Renal pelvis (tissue), 12 donors: ENCODE results near the gene ZNF772. TPM values are rescaled to one million over a fixed set of nuclear protein-coding genes. Genes with fewer than 3 reads are reported as not detected.
"Not testable (repeated sequence)": the region's sequence is repeated elsewhere in the genome, so short reads cannot be mapped to it uniquely, and the experiment has no call there.

Experiments used
- DNase-seq: peaks from one replicate; pipeline ENCODE4 v3.0.0-alpha.2; 2013
- long read RNA-seq, 16 experiments: transcript quantifications; one replicate each; lab custom pipeline, GENCODE V29; 2026
- polyA plus RNA-seq, 3 donors: library from polyadenylated mRNA; unstranded; fragments of 120-200 nt; gene quantifications; one replicate each; pipeline ENCODE4 v1.2.1, GENCODE V29; 2013; ENCODE audit not compliant: insufficient read length in 3 of 3

ZNF772 gene
- 10 to 100 TPM; 18.9 to 33.1 (median 25.2) TPM for polyA plus RNA-seq
- long read RNA-seq, donor 1, partial matches to known transcripts, result 7 of 7 reads
- long read RNA-seq, donor 1, other reads (novel, unspliced or antisense), result 0 of 7 reads
- long read RNA-seq, donor 2, result 0 reads
- long read RNA-seq, donor 3, full-length matches to known transcripts, result 7 of 7 reads
- long read RNA-seq, donor 3, partial matches to known transcripts, result 0 of 7 reads
- long read RNA-seq, donor 3, other reads (novel, unspliced or antisense), result 0 of 7 reads
- long read RNA-seq, donor 4, partial matches to known transcripts, result 0 of 2 reads
- long read RNA-seq, donor 4, other reads (novel, unspliced or antisense), result 0 of 2 reads
- long read RNA-seq, donor 5, partial matches to known transcripts, result 0 of 1 reads
- long read RNA-seq, donor 5, other reads (novel, unspliced or antisense), result 0 of 1 reads
- long read RNA-seq, donor 6, partial matches to known transcripts, result 0 of 3 reads
- long read RNA-seq, donor 6, other reads (novel, unspliced or antisense), result 0 of 3 reads
- long read RNA-seq, donor 7, full-length matches to known transcripts, result 4 of 4 reads
- long read RNA-seq, donor 7, partial matches to known transcripts, result 0 of 4 reads
- long read RNA-seq, donor 7, other reads (novel, unspliced or antisense), result 0 of 4 reads
- long read RNA-seq, donor 8, full-length matches to known transcripts, result 2 of 2 reads
- long read RNA-seq, donor 8, partial matches to known transcripts, result 0 of 2 reads
- long read RNA-seq, donor 8, other reads (novel, unspliced or antisense), result 0 of 2 reads
- long read RNA-seq, donor 9, full-length matches to known transcripts, result 9 of 9 reads
- long read RNA-seq, donor 9, partial matches to known transcripts, result 0 of 9 reads
- long read RNA-seq, donor 9, other reads (novel, unspliced or antisense), result 0 of 9 reads
- long read RNA-seq, donor 10, partial matches to known transcripts, result 0 of 1 reads
- long read RNA-seq, donor 10, other reads (novel, unspliced or antisense), result 0 of 1 reads
- long read RNA-seq, donor 11, result 0 reads
- long read RNA-seq, donor 12, partial matches to known transcripts, result 6 of 8 reads
- long read RNA-seq, donor 12, other reads (novel, unspliced or antisense), result 0 of 8 reads
- long read RNA-seq, donor 13, result 0 reads
- long read RNA-seq, donor 14, full-length matches to known transcripts, result 3 of 12 reads
- long read RNA-seq, donor 14, partial matches to known transcripts, result 9 of 12 reads
- long read RNA-seq, donor 14, other reads (novel, unspliced or antisense), result 0 of 12 reads
- long read RNA-seq, donor 15, partial matches to known transcripts, result 20 of 24 reads
- long read RNA-seq, donor 15, other reads (novel, unspliced or antisense), result 0 of 24 reads
- long read RNA-seq, donor 16, partial matches to known transcripts, result 0 of 1 reads
- long read RNA-seq, donor 16, other reads (novel, unspliced or antisense), result 0 of 1 reads

- DNase-seq, result peak; percentile 96
These were observed at the start of gene ZNF772 for GRCh38 chr19:57477191-57478008. TSS of gene ZNF772 (minus strand) at chr19:57477566. CDS start at chr19:57477309, 257 bp downstream.

- not testable (repeated sequence) for DNase-seq
These were observed 40.7 kb upstream of the ZNF772 start for GRCh38 chr19:57518021-57518420.

- DNase-seq, result no peak
These were observed 37.9 kb upstream of the ZNF772 start for GRCh38 chr19:57515255-57515654.

- DNase-seq, result no peak
These were observed 35.5 kb upstream of the ZNF772 start for GRCh38 chr19:57512845-57513244.

GRCh38 chr19:57511484-57511883 is 34.1 kb upstream of the ZNF772 start:
- no peak for DNase-seq

- DNase-seq, result no peak
These were observed 28.8 kb upstream of the ZNF772 start for GRCh38 chr19:57506163-57506562.

GRCh38 chr19:57500400-57500799 is 23.0 kb upstream of the ZNF772 start:
- DNase-seq, result not testable (repeated sequence)

GRCh38 chr19:57499680-57500395 is 22.5 kb upstream of the ZNF772 start, which contains the start of gene ZNF773:
TSS of gene ZNF773 (plus strand) at chr19:57499938. CDS start at chr19:57500081, 143 bp downstream.
- peak; percentile 96 for DNase-seq

- DNase-seq, result not testable (repeated sequence)
These were observed 21.9 kb upstream of the ZNF772 start for GRCh38 chr19:57499332-57499679.

GRCh38 chr19:57488299-57488644 is 10.9 kb upstream of the ZNF772 start:
- DNase-seq, result not testable (repeated sequence)

GRCh38 chr19:57487477-57488298 is 10.3 kb upstream of the ZNF772 start, which contains the start of gene ZNF419:
TSS of gene ZNF419 (plus strand) at chr19:57487750. CDS start at chr19:57487951, 201 bp downstream.
- peak; percentile 93 for DNase-seq

- no peak for DNase-seq
These were observed 3.7 kb downstream of the ZNF772 start for GRCh38 chr19:57473646-57474045.

- no peak for DNase-seq
These were observed 10.9 kb downstream of the ZNF772 start for GRCh38 chr19:57466489-57466888.

GRCh38 chr19:57465680-57466381 is 11.5 kb downstream of the ZNF772 start:
- no peak for DNase-seq

- DNase-seq, result no peak
These were observed 25.1 kb downstream of the ZNF772 start for GRCh38 chr19:57452307-57452706.

GRCh38 chr19:57443121-57443696 is 34.2 kb downstream of the ZNF772 start:
- no peak for DNase-seq

- DNase-seq, result no peak
These were observed 35.2 kb downstream of the ZNF772 start for GRCh38 chr19:57441979-57442752.
